Upper lobe of right lung (tissue), 1 donor: Measurements from ENCODE around the gene WDPCP. TPM values are rescaled to one million over a fixed set of nuclear protein-coding genes. Genes with fewer than 3 reads are reported as not detected.

ENCODE experiments used
- ATAC-seq: fragments of 200-7000 bp; cut with Tn5 transposase; one replicate; pipeline ENCODE4 v1.9.1; 2020; ENCODE audit warnings: mild to moderate bottlenecking, moderate library complexity
- DNase-seq: peaks from one replicate; pipeline ENCODE4 v3.0.0-alpha.2; 2020
- H3K27ac ChIP-seq: fragments of 200-600 bp; one replicate; pipeline ENCODE4 v1.8.0; 2022
- H3K27me3 ChIP-seq: fragments of 200-600 bp; one replicate; pipeline ENCODE4 v1.8.0; 2022; ENCODE audit warnings: mild to moderate bottlenecking
- H3K36me3 ChIP-seq: fragments of 200-600 bp; one replicate; pipeline ENCODE4 v1.8.0; 2022
- H3K4me1 ChIP-seq: fragments of 200-600 bp; one replicate; pipeline ENCODE4 v1.8.0; 2022
- H3K4me3 ChIP-seq: fragments of 200-600 bp; one replicate; pipeline ENCODE4 v1.8.0; 2022; ENCODE audit warnings: mild to moderate bottlenecking
- H3K9me3 ChIP-seq: fragments of 200-600 bp; one replicate; pipeline ENCODE4 v1.8.0; 2022
- CTCF ChIP-seq: fragments of 200-600 bp; IDR thresholded peaks from one replicate; pipeline ENCODE4 v1.8.0; 2022; ENCODE audit warnings: antibody characterized with exemption
- intact Hi-C: fragments of 100-400 bp; cut with DNase I; formaldehyde crosslinking; loops from one replicate; pipeline ENCODE4 v1.11.0; 2022
- total RNA-seq: library from RNA; stranded (reverse); fragmentation: NEBNext Ultra II Directional; extraction: Animal tissue kit (Norgen Biotek cat#: 25700); gene quantifications from one replicate; pipeline ENCODE4 v1.2.1, GENCODE V29; 2021
- donor health status: DM: no; HTN: yes; CAD: no; lungs with severe emphysema.

WDPCP gene
- total RNA-seq, 1 donor from 2014 or later: 8.6 TPM

- H3K27me3 ChIP-seq: no peaks in the 10 kb centered on the region
- peak; percentile 35 for ATAC-seq
- no peak for TF ChIP-seq CTCF
These were observed 464.1 kb downstream of the WDPCP start for GRCh38 chr2:63124218-63124617.

GRCh38 chr2:63122921-63123320 lies 465.4 kb downstream of the WDPCP start:
- intact Hi-C loops: no loop called here
- no peak for DNase-seq

More at GRCh38 chr2:63124218-63124617, 464.1 kb downstream of the WDPCP start:
- peaks cover 4% of the 10 kb centered on the region for H3K9me3 ChIP-seq
- no peak for DNase-seq
- H3K27ac ChIP-seq: no peak overlapping the region
- H3K4me3 ChIP-seq: no peak overlapping the region
- no peaks in the 10 kb centered on the region for H3K4me1 ChIP-seq
- no peaks in the 10 kb centered on the region for H3K36me3 ChIP-seq
- intact Hi-C loops: no loop called here

GRCh38 chr2:63121055-63121834 lies 467.0 kb downstream of the WDPCP start:
- Histone ChIP-seq H3K9me3 (no peaks in the 10 kb centered on the region), H3K36me3 (no peaks in the 10 kb centered on the region), H3K4me3 (no peak overlapping the region), H3K27me3 (no peaks in the 10 kb centered on the region), H3K4me1 (no peaks in the 10 kb centered on the region), H3K27ac (no peak overlapping the region)
- no peak for DNase-seq
- ATAC-seq: no peak
- TF ChIP-seq CTCF: no peak
- intact Hi-C loops: no loop called here

More at GRCh38 chr2:63122921-63123320, 465.4 kb downstream of the WDPCP start:
- no peak overlapping the region for H3K27ac ChIP-seq
- no peaks in the 10 kb centered on the region for H3K27me3 ChIP-seq
- no peaks in the 10 kb centered on the region for H3K9me3 ChIP-seq
- no peak overlapping the region for H3K4me3 ChIP-seq
- no peak for TF ChIP-seq CTCF
- H3K4me1 ChIP-seq: no peaks in the 10 kb centered on the region
- H3K36me3 ChIP-seq: no peaks in the 10 kb centered on the region
- ATAC-seq: no peak

- no peak for TF ChIP-seq CTCF
- Histone ChIP-seq H3K4me1 (no peaks in the 10 kb centered on the region), H3K36me3 (no peaks in the 10 kb centered on the region), H3K4me3 (no peak overlapping the region), H3K27me3 (no peaks in the 10 kb centered on the region), H3K27ac (no peak overlapping the region), H3K9me3 (no peaks in the 10 kb centered on the region)
- intact Hi-C loops: no loop called here
- ATAC-seq: no peak
- DNase-seq: no peak
These were observed 469.5 kb downstream of the WDPCP start for GRCh38 chr2:63118821-63119220.

- H3K9me3 ChIP-seq: peaks cover 5% of the 10 kb centered on the region
- no peaks in the 10 kb centered on the region for H3K27me3 ChIP-seq
- no peaks in the 10 kb centered on the region for H3K36me3 ChIP-seq
- no peaks in the 10 kb centered on the region for H3K4me1 ChIP-seq
- ATAC-seq (no peak), DNase-seq (no peak)
- TF ChIP-seq CTCF: no peak
- intact Hi-C loops: no loop called here
- H3K4me3 ChIP-seq: no peak overlapping the region
- no peak overlapping the region for H3K27ac ChIP-seq
These were observed 483.8 kb downstream of the WDPCP start for GRCh38 chr2:63104482-63104881.
